HG02678 (cell line): Measurements from ENCODE around the gene PHTF2.
"Not testable (repeated sequence)": the region's sequence is repeated elsewhere in the genome, so short reads cannot be mapped to it uniquely, and the experiment has no call there.

Experiments
- ATAC-seq: cut with Tn5 transposase; IDR thresholded peaks from one replicate; pipeline ENCODE4 v1.9.1; 2021; ENCODE audit warnings: mild to moderate bottlenecking, moderate library complexity; ENCODE audit not compliant: unreplicated experiment

The PHTF2 gene

GRCh38 chr7:77873416-77874327 is 75.1 kb downstream of the PHTF2 start:
- ATAC-seq = not testable (repeated sequence)

GRCh38 chr7:77877791-77878190 is 79.2 kb downstream of the PHTF2 start:
- ATAC-seq = no peak

GRCh38 chr7:77878500-77878899 is 79.9 kb downstream of the PHTF2 start:
- ATAC-seq = no peak

GRCh38 chr7:77879272-77879671 is 80.7 kb downstream of the PHTF2 start:
- no peak for ATAC-seq

- no peak for ATAC-seq
These were observed 83.3 kb downstream of the PHTF2 start for GRCh38 chr7:77881871-77882270.

GRCh38 chr7:77885155-77885554 is 86.6 kb downstream of the PHTF2 start:
- no peak for ATAC-seq

- no peak for ATAC-seq
These were observed 89.0 kb downstream of the PHTF2 start for GRCh38 chr7:77887567-77887966.

GRCh38 chr7:77888998-77889397 is 90.4 kb downstream of the PHTF2 start:
- ATAC-seq = no peak

- ATAC-seq = no peak
These were observed 95.2 kb downstream of the PHTF2 start for GRCh38 chr7:77893813-77894212.

GRCh38 chr7:77894574-77895091 is 96.1 kb downstream of the PHTF2 start:
- no peak for ATAC-seq

- ATAC-seq = no peak
These were observed 97.3 kb downstream of the PHTF2 start for GRCh38 chr7:77895905-77896304.

GRCh38 chr7:77897004-77897547 is 98.5 kb downstream of the PHTF2 start:
- no peak for ATAC-seq

GRCh38 chr7:77899516-77899915 is 100.9 kb downstream of the PHTF2 start:
- no peak for ATAC-seq

- peak; percentile 37 for ATAC-seq
These were observed 105.0 kb downstream of the PHTF2 start for GRCh38 chr7:77903597-77903996.

GRCh38 chr7:77904252-77904651 is 105.7 kb downstream of the PHTF2 start:
- ATAC-seq = no peak

GRCh38 chr7:77907281-77907680 is 108.7 kb downstream of the PHTF2 start:
- no peak for ATAC-seq

GRCh38 chr7:77908664-77909063 is 110.1 kb downstream of the PHTF2 start:
- ATAC-seq = no peak

- ATAC-seq = no peak
These were observed 111.6 kb downstream of the PHTF2 start for GRCh38 chr7:77910124-77910523.

- no peak for ATAC-seq
These were observed 113.7 kb downstream of the PHTF2 start for GRCh38 chr7:77912293-77912692.

GRCh38 chr7:77913977-77914607 is 115.5 kb downstream of the PHTF2 start:
- ATAC-seq = no peak

GRCh38 chr7:77917500-77918262 is 119.1 kb downstream of the PHTF2 start:
- ATAC-seq = no peak
